Cardiac fibroblast (primary cell): ENCODE results near the gene NDUFB5.

ENCODE experiments used
- DNase-seq, 2 donors: peaks; one replicate each; pipeline versions ENCODE4 v3.0.0 to v3.0.0-alpha.2; 2010; ENCODE audit warnings: low read depth in 2 of 2
- H3K4me3 ChIP-seq, 2 donors: replicated peaks in 1 of 2; 1 replicate in 1 of 2; 2 replicates in 1 of 2; pipeline ENCODE4 v1.5.1; 2011; ENCODE audit warnings: low read depth in 2 of 2, low read length in 2 of 2, mild to moderate bottlenecking in 2 of 2, moderate library complexity in 1 of 2
- TF ChIP-seq, protein P1 (sequence below): IDR thresholded peaks from one replicate; pipeline ENCODE4 v1.5.1; 2011; ENCODE audit warnings: low read depth, mild to moderate bottlenecking, low read length, inconsistent platforms

The NDUFB5 gene

DNA sequence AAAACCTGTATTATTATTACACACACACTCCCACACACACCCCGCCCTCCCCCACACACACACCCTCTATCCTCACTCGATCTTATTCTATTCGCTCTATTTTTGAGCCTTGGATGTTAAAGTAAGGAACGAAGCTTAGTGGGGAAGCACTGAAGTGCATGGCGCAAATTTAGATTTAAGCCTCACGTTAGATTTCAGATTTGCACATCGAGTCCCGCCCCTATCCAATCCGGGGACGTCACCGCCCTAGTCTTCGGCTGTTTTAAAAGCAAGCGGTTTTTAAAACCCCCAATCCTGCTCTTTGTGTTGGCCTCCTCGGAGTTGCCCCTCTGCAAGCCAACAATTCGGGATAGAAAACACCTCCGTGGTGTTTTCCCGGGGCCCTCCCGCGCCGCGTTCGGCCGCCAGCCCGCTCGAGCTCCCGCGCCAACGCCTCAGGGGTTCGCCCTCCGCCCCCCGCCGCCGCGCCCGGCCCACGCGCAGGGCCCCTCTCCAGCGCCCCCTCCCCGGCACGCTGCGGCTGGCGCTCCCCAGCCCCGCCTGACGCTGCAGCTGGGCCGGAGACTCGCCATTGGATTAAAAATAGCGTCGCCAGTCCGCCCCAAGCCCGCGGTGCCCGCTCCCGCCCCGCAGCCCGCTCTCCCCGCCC lies 48.0 kb downstream of the NDUFB5 start, which contains the start of gene USP13:
USP13 (plus strand) TSS at position 594 of the 649 bp plus-strand sequence. CDS start 186 bp downstream, outside the sequence.
- DNase-seq = peak; percentile 83 to 85
- TF ChIP-seq, protein P1, sequence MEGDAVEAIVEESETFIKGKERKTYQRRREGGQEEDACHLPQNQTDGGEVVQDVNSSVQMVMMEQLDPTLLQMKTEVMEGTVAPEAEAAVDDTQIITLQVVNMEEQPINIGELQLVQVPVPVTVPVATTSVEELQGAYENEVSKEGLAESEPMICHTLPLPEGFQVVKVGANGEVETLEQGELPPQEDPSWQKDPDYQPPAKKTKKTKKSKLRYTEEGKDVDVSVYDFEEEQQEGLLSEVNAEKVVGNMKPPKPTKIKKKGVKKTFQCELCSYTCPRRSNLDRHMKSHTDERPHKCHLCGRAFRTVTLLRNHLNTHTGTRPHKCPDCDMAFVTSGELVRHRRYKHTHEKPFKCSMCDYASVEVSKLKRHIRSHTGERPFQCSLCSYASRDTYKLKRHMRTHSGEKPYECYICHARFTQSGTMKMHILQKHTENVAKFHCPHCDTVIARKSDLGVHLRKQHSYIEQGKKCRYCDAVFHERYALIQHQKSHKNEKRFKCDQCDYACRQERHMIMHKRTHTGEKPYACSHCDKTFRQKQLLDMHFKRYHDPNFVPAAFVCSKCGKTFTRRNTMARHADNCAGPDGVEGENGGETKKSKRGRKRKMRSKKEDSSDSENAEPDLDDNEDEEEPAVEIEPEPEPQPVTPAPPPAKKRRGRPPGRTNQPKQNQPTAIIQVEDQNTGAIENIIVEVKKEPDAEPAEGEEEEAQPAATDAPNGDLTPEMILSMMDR = no peak
- peak within 1 kb of the TSS; percentile 82 to 88 for H3K4me3 ChIP-seq

DNA sequence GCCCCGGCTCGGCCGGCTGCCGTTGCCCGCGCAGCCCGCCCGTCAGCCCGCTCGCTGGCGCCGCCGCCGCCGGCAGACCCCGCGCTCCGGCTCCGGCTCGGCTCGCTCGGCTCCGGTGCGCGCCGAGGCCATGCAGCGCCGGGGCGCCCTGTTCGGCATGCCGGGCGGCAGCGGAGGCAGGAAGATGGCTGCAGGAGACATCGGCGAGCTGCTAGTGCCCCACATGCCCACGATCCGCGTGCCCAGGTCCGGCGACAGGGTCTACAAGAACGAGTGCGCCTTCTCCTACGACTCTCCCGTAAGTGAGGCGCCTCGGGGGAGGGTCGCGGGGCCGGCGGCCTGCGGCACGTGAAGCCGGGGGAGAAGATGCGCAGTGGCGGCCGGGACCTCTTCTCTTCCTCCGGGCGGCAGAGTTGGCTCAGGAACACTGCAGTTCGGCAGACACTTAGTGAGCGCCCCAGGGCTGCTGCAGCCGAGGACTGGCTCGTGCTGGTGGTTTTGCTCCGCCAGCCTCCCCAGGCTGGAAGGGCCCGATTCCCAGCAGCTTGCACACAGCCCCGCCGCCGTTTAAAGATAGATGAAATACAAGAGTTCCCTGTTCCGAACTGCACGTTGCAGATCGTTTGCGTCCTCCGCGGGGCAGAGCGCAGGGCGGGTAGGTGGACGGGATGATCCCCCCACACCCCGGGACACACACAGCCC lies 48.7 kb downstream of the NDUFB5 start:
- DNase-seq = peak; percentile 79 to 87
- peak overlapping the region; percentile 82 to 88 for H3K4me3 ChIP-seq
- TF ChIP-seq, protein P1 = no peak

DNA sequence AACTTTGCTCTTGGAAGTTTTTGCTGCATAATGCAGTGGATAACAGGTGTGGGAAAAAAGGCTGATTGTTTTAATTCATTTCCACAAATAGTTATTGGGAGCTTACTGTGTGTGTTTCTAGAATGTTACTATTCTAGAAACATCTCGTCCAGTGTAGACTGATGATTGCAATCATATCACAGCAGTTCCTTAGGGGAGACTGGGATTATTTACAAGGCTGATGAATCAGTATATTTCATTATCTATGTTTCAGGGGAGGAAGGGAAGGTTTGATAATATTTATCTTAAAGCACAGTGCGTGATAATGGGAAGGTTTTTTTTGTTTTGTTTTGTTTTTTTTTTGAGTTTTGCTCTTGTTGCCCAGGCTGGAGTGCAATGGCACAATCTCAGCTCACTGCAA lies 50.6 kb downstream of the NDUFB5 start:
- TF ChIP-seq, protein P1 = no peak
- DNase-seq = no peak

DNA sequence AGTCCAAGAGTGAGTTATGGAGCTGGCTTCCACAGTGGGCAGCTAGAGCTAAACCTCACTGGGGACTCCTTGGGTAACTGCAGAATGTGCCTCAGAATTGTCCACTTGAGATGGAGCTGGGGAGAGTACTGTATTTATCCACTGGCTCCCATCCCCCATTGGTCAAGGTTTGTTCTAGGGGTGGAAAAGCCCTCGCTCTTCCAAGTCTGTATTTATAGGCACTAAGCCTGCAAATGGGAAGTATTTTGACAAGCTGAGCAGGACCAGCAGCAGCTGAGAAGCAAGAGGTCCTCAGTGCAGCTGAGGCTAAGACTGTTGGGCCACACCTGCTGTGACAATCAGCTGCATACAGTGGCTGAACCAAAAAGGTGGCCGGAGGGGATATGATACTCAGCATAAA lies 54.0 kb downstream of the NDUFB5 start:
- TF ChIP-seq, protein P1 = no peak
- no peak overlapping the region for H3K4me3 ChIP-seq
- DNase-seq = no peak

More for the DNA sequence above, 50.6 kb downstream of the NDUFB5 start:
- no peak overlapping the region for H3K4me3 ChIP-seq

DNA sequence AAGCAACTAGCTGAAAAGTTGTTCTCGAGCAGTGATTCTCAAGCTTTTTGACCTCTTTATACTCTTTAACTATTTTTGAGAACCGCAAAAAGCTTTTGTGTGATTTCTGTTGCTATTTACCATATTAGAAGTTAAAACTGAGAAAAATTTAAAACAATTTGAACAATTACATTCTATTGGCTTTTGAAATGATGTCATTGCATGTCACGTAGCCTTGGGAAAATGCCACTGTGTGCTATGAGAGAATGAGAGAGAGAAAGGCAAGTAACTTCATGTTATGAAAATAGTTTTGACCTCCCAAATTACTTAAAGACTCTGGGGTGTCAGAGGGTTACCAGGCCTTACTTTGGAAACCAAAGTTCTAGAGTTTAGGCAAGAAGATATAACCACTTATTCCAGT lies 56.3 kb downstream of the NDUFB5 start:
- H3K4me3 ChIP-seq = no peak overlapping the region
- no peak for DNase-seq
- TF ChIP-seq, protein P1 = no peak

DNA sequence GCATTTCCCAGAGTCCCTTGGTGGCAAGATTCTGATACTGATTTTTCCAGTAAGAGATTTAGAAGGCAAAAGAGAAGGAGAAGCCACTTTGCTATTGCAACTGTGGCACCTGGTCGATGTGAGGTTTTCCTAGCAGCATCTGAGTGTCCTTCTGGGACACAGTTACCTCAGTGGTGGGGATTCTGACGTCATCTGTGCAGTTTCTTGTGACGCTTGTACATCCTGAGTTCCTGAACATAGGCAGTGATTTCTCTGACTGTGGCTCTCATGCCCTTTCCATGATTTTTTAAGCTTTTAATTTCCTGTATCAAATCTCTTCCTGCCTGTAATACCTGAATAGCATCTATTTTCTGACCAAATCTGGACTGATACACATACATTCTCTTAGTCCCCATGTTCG lies 57.2 kb downstream of the NDUFB5 start:
- TF ChIP-seq, protein P1 = no peak
- H3K4me3 ChIP-seq = no peak overlapping the region
- DNase-seq = no peak
